HG03442 (cell line): Measurements from ENCODE around the gene XXYLT1.
"Not testable (repeated sequence)": the region's sequence is repeated elsewhere in the genome, so short reads cannot be mapped to it uniquely, and the experiment has no call there.

Source experiments
- ATAC-seq: cut with Tn5 transposase; IDR thresholded peaks from one replicate; pipeline ENCODE4 v1.9.1; 2021; ENCODE audit warnings: mild to moderate bottlenecking, moderate library complexity; ENCODE audit not compliant: unreplicated experiment

The XXYLT1 gene

GRCh38 chr3:195230244-195230643, 40.7 kb downstream of the XXYLT1 start:
- no peak for ATAC-seq

- ATAC-seq, result not testable (repeated sequence)
Observed at GRCh38 chr3:195228886-195229285, 42.1 kb downstream of the XXYLT1 start.

GRCh38 chr3:195227871-195228270, 43.1 kb downstream of the XXYLT1 start:
- no peak for ATAC-seq

GRCh38 chr3:195226900-195227447, 44.0 kb downstream of the XXYLT1 start:
- no peak for ATAC-seq

- no peak for ATAC-seq
Observed at GRCh38 chr3:195226445-195226844, 44.5 kb downstream of the XXYLT1 start.

GRCh38 chr3:195224980-195225580, 45.9 kb downstream of the XXYLT1 start:
- no peak for ATAC-seq

GRCh38 chr3:195224156-195224979, 46.6 kb downstream of the XXYLT1 start:
- no peak for ATAC-seq

- ATAC-seq, result no peak
Observed at GRCh38 chr3:195221876-195222617, 48.9 kb downstream of the XXYLT1 start.

GRCh38 chr3:195221015-195221853, 49.7 kb downstream of the XXYLT1 start:
- ATAC-seq, result no peak

- ATAC-seq, result no peak
Observed at GRCh38 chr3:195219351-195220230, 51.4 kb downstream of the XXYLT1 start.

- not testable (repeated sequence) for ATAC-seq
Observed at GRCh38 chr3:195218331-195218730, 52.6 kb downstream of the XXYLT1 start.

GRCh38 chr3:195215576-195215975, 55.4 kb downstream of the XXYLT1 start:
- not testable (repeated sequence) for ATAC-seq

GRCh38 chr3:195214381-195214780, 56.6 kb downstream of the XXYLT1 start:
- no peak for ATAC-seq

- ATAC-seq, result no peak
Observed at GRCh38 chr3:195213639-195214315, 57.2 kb downstream of the XXYLT1 start.

GRCh38 chr3:195212749-195213375, 58.1 kb downstream of the XXYLT1 start:
- ATAC-seq, result no peak

GRCh38 chr3:195212033-195212748, 58.8 kb downstream of the XXYLT1 start:
- ATAC-seq, result no peak

GRCh38 chr3:195210266-195210973, 60.5 kb downstream of the XXYLT1 start:
- ATAC-seq, result no peak
